ENCODE data around the gene SPANXN3.
"Not testable (repeated sequence)": the region's sequence is repeated elsewhere in the genome, so short reads cannot be mapped to it uniquely, and the experiment has no call there.

DNA sequence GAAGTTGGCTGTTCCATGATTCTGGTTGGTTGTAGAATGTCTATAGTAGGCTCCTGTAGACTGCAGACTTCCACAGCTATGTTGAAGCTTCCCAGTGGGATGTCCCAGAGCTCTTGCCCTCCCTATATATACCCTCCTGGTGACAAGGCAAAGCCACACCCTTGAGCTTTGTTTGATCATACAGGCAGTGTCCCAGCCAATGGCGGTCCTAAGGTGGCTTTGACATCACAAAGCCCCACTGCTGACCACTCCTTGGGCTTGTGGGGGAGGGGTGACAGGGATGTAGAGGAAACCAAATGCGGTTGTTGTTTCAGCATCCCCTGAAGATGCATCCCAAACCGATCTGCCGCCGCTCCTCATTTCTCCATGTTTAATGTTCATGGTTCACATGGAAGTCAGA, at the start of gene SPANXN3:
- TF ChIP-seq, protein P1, sequence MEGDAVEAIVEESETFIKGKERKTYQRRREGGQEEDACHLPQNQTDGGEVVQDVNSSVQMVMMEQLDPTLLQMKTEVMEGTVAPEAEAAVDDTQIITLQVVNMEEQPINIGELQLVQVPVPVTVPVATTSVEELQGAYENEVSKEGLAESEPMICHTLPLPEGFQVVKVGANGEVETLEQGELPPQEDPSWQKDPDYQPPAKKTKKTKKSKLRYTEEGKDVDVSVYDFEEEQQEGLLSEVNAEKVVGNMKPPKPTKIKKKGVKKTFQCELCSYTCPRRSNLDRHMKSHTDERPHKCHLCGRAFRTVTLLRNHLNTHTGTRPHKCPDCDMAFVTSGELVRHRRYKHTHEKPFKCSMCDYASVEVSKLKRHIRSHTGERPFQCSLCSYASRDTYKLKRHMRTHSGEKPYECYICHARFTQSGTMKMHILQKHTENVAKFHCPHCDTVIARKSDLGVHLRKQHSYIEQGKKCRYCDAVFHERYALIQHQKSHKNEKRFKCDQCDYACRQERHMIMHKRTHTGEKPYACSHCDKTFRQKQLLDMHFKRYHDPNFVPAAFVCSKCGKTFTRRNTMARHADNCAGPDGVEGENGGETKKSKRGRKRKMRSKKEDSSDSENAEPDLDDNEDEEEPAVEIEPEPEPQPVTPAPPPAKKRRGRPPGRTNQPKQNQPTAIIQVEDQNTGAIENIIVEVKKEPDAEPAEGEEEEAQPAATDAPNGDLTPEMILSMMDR (IDR thresholded peaks at IDR 0.05), result not testable (repeated sequence)
- TF ChIP-seq POLR2A (IDR thresholded peaks at IDR 0.05), result not testable (repeated sequence)

Measured in thyroid gland (tissue), 4 donors.